ENCODE results near the gene SMIM35. TPM values are rescaled to one million over a fixed set of nuclear protein-coding genes. Genes with fewer than 3 reads are reported as not detected.

SMIM35 gene
- total and polyA plus RNA-seq, 2 of the 4 experiments (the other 2 are of a cell fraction): not detected

GRCh38 chr11:118092907-118093571, 6.3 kb upstream of the SMIM35 start:
- Histone ChIP-seq H3K4ac (ENCODE audit: low read depth, low read length) (no peak overlapping the region), H3K79me1 (ENCODE audit: low read depth in 1 of 2, low read length in 2 of 2) (no peaks in the 10 kb centered on the region), H3K9me3 (ENCODE audit: control insufficient read depth, insufficient read depth, low read length) (no peaks in the 10 kb centered on the region), H3K18ac (ENCODE audit: low read depth, low read length) (no peak overlapping the region), H2BK120ac (ENCODE audit: low read depth, low read length) (no peak overlapping the region), H2BK15ac (ENCODE audit: low read depth, low read length) (no peak overlapping the region), H3K36me3 (ENCODE audit: control insufficient read depth, insufficient read depth, low read length) (no peaks in the 10 kb centered on the region), H3K23ac (ENCODE audit: low read depth, low read length) (no peak overlapping the region), H2BK5ac (ENCODE audit: low read depth, low read length, poor library complexity, severe bottlenecking) (no peak overlapping the region), H4K5ac (ENCODE audit: low read depth, low read length) (no peak overlapping the region), H2AK5ac (ENCODE audit: low read depth, low read length) (no peak overlapping the region), H3K4me3 (ENCODE audit: insufficient read depth, low read depth, low read length) (no peak overlapping the region), H3K9me1 (ENCODE audit: insufficient read depth, low read length) (no peaks in the 10 kb centered on the region), H3K27ac (ENCODE audit: insufficient read depth, low read length) (no peak overlapping the region), H2AK9ac (replicated peaks; ENCODE audit: low read depth, low read length, poor library complexity) (no peak overlapping the region), H2BK20ac (ENCODE audit: low read depth, low read length) (no peak overlapping the region), H4K91ac (ENCODE audit: insufficient read depth, low read depth, low read length) (no peak overlapping the region), H3K4me2 (ENCODE audit: low read depth, low read length) (no peak overlapping the region), H3K56ac (ENCODE audit: extremely low read depth, insufficient read depth, low read length) (no peak overlapping the region), H4K20me1 (ENCODE audit: insufficient read depth, low read length) (no peaks in the 10 kb centered on the region), H4K8ac (ENCODE audit: low read depth in 2 of 2, low read length in 2 of 2) (no peak overlapping the region), H2AFZ (replicated peaks; ENCODE audit: low read length, poor library complexity) (peak overlapping the region; percentile 33), H3K4me1 (ENCODE audit: control insufficient read depth, insufficient read depth, low read length) (no peaks in the 10 kb centered on the region), H3K9ac (ENCODE audit: low read depth, low read length) (no peak overlapping the region), H3K14ac (replicated peaks; ENCODE audit: low read depth, low read length) (no peak overlapping the region), H3K27me3 (ENCODE audit: control insufficient read depth, insufficient read depth, low read length) (no peaks in the 10 kb centered on the region; the same call in none of the 2 replicates)
- DNase-seq (no peak), ATAC-seq (ENCODE audit: low read depth) (no peak)
- no CpG with 5 or more reads among the region's 8 CpGs for WGBS, 2 experiments (ENCODE audit: extremely low coverage in 2 of 2, insufficient read length in 1 of 2)
- in situ Hi-C loops (cut with MboI; ENCODE audit: low sequenced_read_pairs): no loop called here
- CTCF ChIA-PET: no interaction called here
- BruUV-seq (replicated peaks): no TSS peak
- POLR2A ChIA-PET (ENCODE audit: unreplicated experiment): no interaction called here
- TF ChIP-seq MXI1 (IDR thresholded peaks at IDR 0.05; ENCODE audit: borderline replicate concordance, low read depth, low read length) (no peak), CHD1 (IDR thresholded peaks at IDR 0.05; ENCODE audit: low read depth, low read length) (no peak), ELK1 (IDR thresholded peaks at IDR 0.05; ENCODE audit: borderline replicate concordance, low read depth, low read length) (no peak), CEBPB (IDR thresholded peaks at IDR 0.05; ENCODE audit: low read depth, low read length) (no peak), MAZ (IDR thresholded peaks at IDR 0.05; ENCODE audit: borderline replicate concordance, low read depth, low read length) (no peak), CTCF (conservative IDR thresholded peaks at IDR 0.05; ENCODE audit: low read depth, low read length) (no peak), FOS (IDR thresholded peaks at IDR 0.05; ENCODE audit: low read depth, low read length) (no peak), MAFK (IDR thresholded peaks at IDR 0.05; ENCODE audit: low read depth, low read length) (no peak), RFX5 (IDR thresholded peaks at IDR 0.05; ENCODE audit: low read depth, low read length) (no peak), RAD21 (IDR thresholded peaks at IDR 0.05; ENCODE audit: low read length) (no peak), USF2 (IDR thresholded peaks at IDR 0.05; ENCODE audit: low read depth, low read length) (no peak), POLR2A (IDR thresholded peaks at IDR 0.05; ENCODE audit: low read depth, low read length) (no peak), SMC3 (IDR thresholded peaks at IDR 0.05; ENCODE audit: low read depth, low read length) (no peak)
- intact Hi-C loops (cut with micrococcal nuclease): no loop called here
- dilution Hi-C loops (cut with HindIII; ENCODE audit: low sequenced_read_pairs, unreplicated experiment): no loop called here
